Measurements from ENCODE around the gene TMEM161B. TPM values are rescaled to one million over a fixed set of nuclear protein-coding genes. Genes with fewer than 3 reads are reported as not detected.
A peak's percentile ranks its signal among the peaks of the same experiment; 100 is the strongest.
"Not testable (repeated sequence)": the region's sequence is repeated elsewhere in the genome, so short reads cannot be mapped to it uniquely, and the experiment has no call there.

Gene TMEM161B
- total RNA-seq, 2 donors from 2014 or later: 6.4 to 11.7 TPM

- Histone ChIP-seq H3K36me3 (peaks cover 5% of the 10 kb centered on the region), H3K4me1 (peaks cover 0 to 4% of the 10 kb centered on the region in 2 donors), H3K4me3 (no peak overlapping the region), H3K27me3 (no peaks in the 10 kb centered on the region), H3K27ac (no peak overlapping the region), H3K9me3 (no peaks in the 10 kb centered on the region)
- no peak for DNase-seq (ENCODE audit: low spot score)
- TF ChIP-seq CTCF (IDR thresholded peaks at IDR 0.05): no peak
Measured at GRCh38 chr5:88275581-88275980, 6.9 kb upstream of the TMEM161B start.

- no peaks in the 10 kb centered on the region for H3K27me3 ChIP-seq
- no peak for TF ChIP-seq CTCF (IDR thresholded peaks at IDR 0.05)
- H3K27ac ChIP-seq: peak overlapping the region; percentile 74 to 85
- H3K4me1 ChIP-seq: peaks cover 0 to 26% of the 10 kb centered on the region in 2 donors
- no peak for DNase-seq (ENCODE audit: low spot score)
- peak overlapping the region; percentile 73 to 87 for H3K4me3 ChIP-seq
- no peaks in the 10 kb centered on the region for H3K36me3 ChIP-seq
- no peaks in the 10 kb centered on the region for H3K9me3 ChIP-seq
Measured at GRCh38 chr5:88269222-88269771, 652 bp upstream of the TMEM161B start.

GRCh38 chr5:88264565-88264964 is 4.1 kb downstream of the TMEM161B start:
- not testable (repeated sequence) for H3K9me3 ChIP-seq; H3K36me3 ChIP-seq; H3K27ac ChIP-seq; H3K4me3 ChIP-seq; H3K27me3 ChIP-seq; DNase-seq (ENCODE audit: low spot score)
- peaks cover 0 to 12% of the 10 kb centered on the region in 2 donors for H3K4me1 ChIP-seq

GRCh38 chr5:88263349-88263748 is 5.3 kb downstream of the TMEM161B start:
- H3K9me3 ChIP-seq: no peaks in the 10 kb centered on the region
- no peak for DNase-seq (ENCODE audit: low spot score)

GRCh38 chr5:88262116-88262515 is 6.5 kb downstream of the TMEM161B start:
- Histone ChIP-seq H3K27me3 (no peaks in the 10 kb centered on the region), H3K27ac (no peak overlapping the region), H3K9me3 (no peaks in the 10 kb centered on the region), H3K36me3 (no peaks in the 10 kb centered on the region), H3K4me3 (no peak overlapping the region), H3K4me1 (peaks cover 0 to 6% of the 10 kb centered on the region in 2 donors)
- DNase-seq (ENCODE audit: low spot score): no peak
- TF ChIP-seq CTCF (IDR thresholded peaks at IDR 0.05): no peak

More at GRCh38 chr5:88263349-88263748, 5.3 kb downstream of the TMEM161B start:
- H3K27ac ChIP-seq: no peak overlapping the region
- no peaks in the 10 kb centered on the region for H3K36me3 ChIP-seq
- H3K4me1 ChIP-seq: peaks cover 0 to 16% of the 10 kb centered on the region in 2 donors
- H3K4me3 ChIP-seq: no peak overlapping the region
- TF ChIP-seq CTCF (IDR thresholded peaks at IDR 0.05): no peak
- no peaks in the 10 kb centered on the region for H3K27me3 ChIP-seq

- Histone ChIP-seq H3K4me3 (no peak overlapping the region), H3K27ac (no peak overlapping the region), H3K4me1 (peaks cover 0 to 6% of the 10 kb centered on the region in 2 donors), H3K36me3 (no peaks in the 10 kb centered on the region), H3K9me3 (no peaks in the 10 kb centered on the region), H3K27me3 (no peaks in the 10 kb centered on the region)
- no peak for DNase-seq (ENCODE audit: low spot score)
- TF ChIP-seq CTCF (IDR thresholded peaks at IDR 0.05): no peak
Measured at GRCh38 chr5:88258636-88259035, 10.0 kb downstream of the TMEM161B start.
